PC-9 (cell line): Measurements from ENCODE around the gene CHST12. TPM values are rescaled to one million over a fixed set of nuclear protein-coding genes. Genes with fewer than 3 reads are reported as not detected.
A peak's percentile ranks its signal among the peaks of the same experiment; 100 is the strongest.
"Not testable (repeated sequence)": the region's sequence is repeated elsewhere in the genome, so short reads cannot be mapped to it uniquely, and the experiment has no call there.

Source experiments
- BruUV-seq: library from RNA; stranded (reverse); fragments of 400-500 nt; replicated peaks from 2 replicates; lab custom pipeline; 2021; lab: Mats Ljungman, UMichigan
- CTCF ChIA-PET: fragments of 300-600 bp; sonication (Branson Sonifier 250); formaldehyde crosslinking; loops from one replicate; lab custom pipeline; 2022; ENCODE audit warnings: antibody characterized with exemption; lab: Charles Lee
- POLR2A ChIA-PET: fragments of 300-600 bp; sonication (Branson Sonifier 250); formaldehyde crosslinking; loops from one replicate; lab custom pipeline; 2022; ENCODE audit warnings: antibody characterized with exemption; ENCODE audit not compliant: unreplicated experiment; lab: Charles Lee
- DNase-seq, 2 experiments: peaks; one replicate each; pipeline versions ENCODE4 v3.0.0 to v3.0.0-alpha.2; 2015 to 2022; ENCODE audit warnings: mixed read lengths in 1 of 2
- H2AFZ ChIP-seq: fragments of 200-600 bp; sonication (generic); 2 replicates; pipeline ENCODE4 v1.8.1; 2017; ENCODE audit warnings: antibody characterized with exemption
- H3F3A ChIP-seq: fragments of 200-600 bp; sonication (generic); 2 replicates; pipeline ENCODE4 v1.8.1; 2017; ENCODE audit warnings: antibody characterized with exemption, mild to moderate bottlenecking, low read depth; ENCODE audit not compliant: insufficient read depth
- H3K27ac ChIP-seq: fragments of 200-600 bp; sonication (generic); 2 replicates; pipeline ENCODE4 v1.6.1; 2016; ENCODE audit warnings: mixed run types
- H3K27me3 ChIP-seq: fragments of 200-600 bp; sonication (generic); 2 replicates; pipeline ENCODE4 v1.6.1; 2016; ENCODE audit warnings: low read depth, mixed run types; ENCODE audit not compliant: insufficient read depth
- H3K36me3 ChIP-seq: fragments of 200-600 bp; sonication (generic); 2 replicates; pipeline ENCODE4 v1.6.1; 2016; ENCODE audit warnings: low read depth, mixed run types
- H3K4me1 ChIP-seq: fragments of 200-600 bp; sonication (generic); replicated peaks from 2 replicates; pipeline ENCODE4 v1.6.1; 2016; ENCODE audit warnings: mixed run types; ENCODE audit not compliant: insufficient read depth
- H3K4me2 ChIP-seq: fragments of 200-600 bp; sonication (generic); 2 replicates; pipeline ENCODE4 v1.6.1; 2017; ENCODE audit warnings: mixed run types
- H3K4me3 ChIP-seq: fragments of 200-600 bp; sonication (generic); 2 replicates; pipeline ENCODE4 v1.6.1; 2016; ENCODE audit warnings: mixed run types
- H3K79me2 ChIP-seq: fragments of 200-600 bp; sonication (generic); 2 replicates; pipeline ENCODE4 v1.6.1; 2017; ENCODE audit warnings: low read depth, mixed run types
- H3K9me2 ChIP-seq: fragments of 200-600 bp; sonication (generic); 2 replicates; pipeline ENCODE4 v1.8.1; 2017; ENCODE audit warnings: mild to moderate bottlenecking; ENCODE audit not compliant: insufficient read depth
- H3K9me3 ChIP-seq: fragments of 200-600 bp; sonication (generic); 2 replicates; pipeline ENCODE4 v1.8.1; 2016; ENCODE audit warnings: low read depth; ENCODE audit not compliant: insufficient read depth
- H4K20me1 ChIP-seq: fragments of 200-600 bp; sonication (generic); 2 replicates; pipeline ENCODE4 v1.8.1; 2017; ENCODE audit not compliant: insufficient read depth
- CTCF ChIP-seq: fragments of 200-600 bp; sonication (generic); conservative IDR thresholded peaks from 2 replicates; pipeline ENCODE4 v1.6.1; 2017; ENCODE audit warnings: mixed run types, antibody characterized with exemption, mild to moderate bottlenecking, moderate library complexity
- EZH2 ChIP-seq: fragments of 200-600 bp; sonication (generic); IDR thresholded peaks from 2 replicates; pipeline ENCODE4 v1.8.0; 2017; ENCODE audit warnings: antibody characterized with exemption, low read depth
- intact Hi-C: fragments of 100-400 bp; cut with micrococcal nuclease; formaldehyde crosslinking; loops from one replicate; pipeline ENCODE4 v1.10.0; 2022; ENCODE audit not compliant: unreplicated experiment
- total RNA-seq: library from RNA; stranded (reverse); gene quantifications from 2 replicates; pipeline ENCODE4 v1.2.3, GENCODE V29; 2021

CHST12 gene
- total RNA-seq, 1 experiment from 2014 or later, result 25.9 TPM

- Histone ChIP-seq H4K20me1 (peaks cover 50% of the 10 kb centered on the region), H3K4me1 (no peaks in the 10 kb centered on the region), H3K9me2 (no peaks in the 10 kb centered on the region), H3K36me3 (peaks cover 31% of the 10 kb centered on the region; the same call in 1 of the 2 replicates), H3K4me3 (no peak overlapping the region), H3K27me3 (no peaks in the 10 kb centered on the region), H3K9me3 (no peaks in the 10 kb centered on the region), H3K27ac (no peak overlapping the region), H2AFZ (no peak overlapping the region), H3K4me2 (no peak overlapping the region), H3F3A (peaks cover 53% of the 10 kb centered on the region), H3K79me2 (peaks cover 2% of the 10 kb centered on the region; the same call in 1 of the 2 replicates)
- POLR2A ChIA-PET, result interaction anchor here (0.6 kb wide), 1 partner anchor 18 kb away, joined by 10 read pairs; no protein-coding TSS in a partner anchor
- CTCF ChIA-PET, result no interaction called here
- no TSS peak for BruUV-seq
- no peak for TF ChIP-seq EZH2
- no peak for TF ChIP-seq CTCF
- DNase-seq, result no peak
- intact Hi-C loops, result no loop called here
These were observed 21.4 kb upstream of the CHST12 start for GRCh38 chr7:2381881-2382509.

GRCh38 chr7:2383543-2384274 lies 19.7 kb upstream of the CHST12 start:
- DNase-seq, result no peak
- Histone ChIP-seq H3K36me3 (peaks cover 26% of the 10 kb centered on the region; the same call in 1 of the 2 replicates), H4K20me1 (peaks cover 43% of the 10 kb centered on the region), H3K9me3 (no peaks in the 10 kb centered on the region), H3K27me3 (no peaks in the 10 kb centered on the region), H3K4me2 (no peak overlapping the region), H3K27ac (no peak overlapping the region), H3F3A (peaks cover 49% of the 10 kb centered on the region), H3K79me2 (no peaks in the 10 kb centered on the region), H3K4me3 (no peak overlapping the region), H3K9me2 (no peaks in the 10 kb centered on the region), H3K4me1 (no peaks in the 10 kb centered on the region), H2AFZ (no peak overlapping the region)
- ChIA-PET CTCF (interaction anchor here (0.5 to 1.3 kb wide), 3 partner anchors 85 to 169 kb away, joined by 3 read pairs; no protein-coding TSS in a partner anchor), POLR2A (no interaction called here)
- no TSS peak for BruUV-seq
- TF ChIP-seq EZH2 (no peak), CTCF (no peak)
- intact Hi-C loops, result no loop called here

GRCh38 chr7:2384354-2385243 lies 18.8 kb upstream of the CHST12 start:
- peak in 1 of 2 experiments; percentile 26 for DNase-seq
- intact Hi-C loops, result no loop called here
- CTCF ChIA-PET, result interaction anchor here (0.6 to 1.3 kb wide), 2 partner anchors 85 to 733 kb away, joined by 3 read pairs; no protein-coding TSS in a partner anchor
- Histone ChIP-seq H3K27me3 (no peaks in the 10 kb centered on the region), H3K4me3 (no peak overlapping the region), H3K4me2 (no peak overlapping the region), H2AFZ (no peak overlapping the region), H4K20me1 (peaks cover 34% of the 10 kb centered on the region), H3K27ac (no peak overlapping the region), H3F3A (peaks cover 40% of the 10 kb centered on the region; the same call in 1 of the 2 replicates), H3K9me2 (no peaks in the 10 kb centered on the region), H3K36me3 (peaks cover 17% of the 10 kb centered on the region; the same call in 1 of the 2 replicates), H3K9me3 (no peaks in the 10 kb centered on the region), H3K4me1 (no peaks in the 10 kb centered on the region), H3K79me2 (no peaks in the 10 kb centered on the region)
- BruUV-seq, result no TSS peak
- no peak for TF ChIP-seq EZH2
- TF ChIP-seq CTCF, result peak; percentile 35; the same call in 1 of the 2 replicates
- POLR2A ChIA-PET, result no interaction called here

- intact Hi-C loops, H3K4me3 ChIP-seq, H3K9me2 ChIP-seq, H3K36me3 ChIP-seq, H3K4me1 ChIP-seq, H3K27me3 ChIP-seq, H3K79me2 ChIP-seq, POLR2A ChIA-PET, H3K27ac ChIP-seq, H2AFZ ChIP-seq, CTCF ChIA-PET, H3K4me2 ChIP-seq, BruUV-seq, H3K9me3 ChIP-seq: not testable (repeated sequence)
- peaks cover 26% of the 10 kb centered on the region; the same call in 1 of the 2 replicates for H3F3A ChIP-seq
- DNase-seq, result peak in 1 of 2 experiments; percentile 24
- peaks cover 21% of the 10 kb centered on the region for H4K20me1 ChIP-seq
These were observed 17.3 kb upstream of the CHST12 start for GRCh38 chr7:2386122-2386521.
